Nephron (organoid): Measurements from ENCODE around the gene DRD1.
"Not testable (repeated sequence)": the region's sequence is repeated elsewhere in the genome, so short reads cannot be mapped to it uniquely, and the experiment has no call there.

Experiments
- H3K27ac Mint-ChIP-seq, 3 experiments: 2 replicates each; pipeline ENCODE4 v1.8.0; 2020; ENCODE audit warnings: mixed read lengths in 3 of 3, mild to moderate bottlenecking in 2 of 3, moderate library complexity in 1 of 3
- H3K27me3 Mint-ChIP-seq: 2 replicates; pipeline ENCODE4 v1.8.0; 2021; ENCODE audit warnings: low read depth, mild to moderate bottlenecking, moderate library complexity, mixed read lengths
- H3K36me3 Mint-ChIP-seq: 2 replicates; pipeline ENCODE4 v1.8.0; 2020; ENCODE audit warnings: low read depth, mixed read lengths
- H3K4me1 Mint-ChIP-seq: 2 replicates; pipeline ENCODE4 v1.8.0; 2020; ENCODE audit warnings: mixed read lengths
- H3K4me3 Mint-ChIP-seq, 3 experiments: 2 replicates each; pipeline ENCODE4 v1.8.0; 2020; ENCODE audit warnings: mild to moderate bottlenecking in 3 of 3, mixed read lengths in 3 of 3, moderate library complexity in 2 of 3
- H3K9me3 Mint-ChIP-seq: 2 replicates; pipeline ENCODE4 v1.8.0; 2020; ENCODE audit warnings: mixed read lengths
- TF ChIP-seq, protein P1 (sequence below), 3 experiments: fragments of 200-600 bp; sonication (generic); IDR thresholded peaks; one replicate each; pipeline ENCODE4 v1.5.0; 2021; ENCODE audit warnings: antibody characterized with exemption in 3 of 3; ENCODE audit not compliant: unreplicated experiment in 3 of 3

The DRD1 gene

DNA sequence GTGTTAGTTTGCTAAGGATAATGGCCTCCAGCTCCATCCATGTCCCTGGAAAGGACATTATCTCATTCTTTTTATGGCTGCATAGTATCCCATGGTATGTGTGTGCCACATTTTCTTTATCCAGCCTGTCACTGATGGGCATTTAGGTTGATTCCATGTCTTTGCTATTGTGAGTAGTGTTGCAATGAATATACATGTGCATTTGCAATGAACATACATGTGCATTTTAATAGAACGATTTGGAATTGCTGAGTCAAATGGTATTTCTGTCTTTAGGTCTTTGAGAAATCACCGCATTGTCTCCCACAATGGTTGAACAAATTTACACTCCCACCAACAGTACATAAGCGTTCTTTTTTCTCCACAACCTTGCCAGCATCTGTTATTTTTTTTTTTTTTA, 37.7 kb downstream of the DRD1 start:
- TF ChIP-seq, protein P1, sequence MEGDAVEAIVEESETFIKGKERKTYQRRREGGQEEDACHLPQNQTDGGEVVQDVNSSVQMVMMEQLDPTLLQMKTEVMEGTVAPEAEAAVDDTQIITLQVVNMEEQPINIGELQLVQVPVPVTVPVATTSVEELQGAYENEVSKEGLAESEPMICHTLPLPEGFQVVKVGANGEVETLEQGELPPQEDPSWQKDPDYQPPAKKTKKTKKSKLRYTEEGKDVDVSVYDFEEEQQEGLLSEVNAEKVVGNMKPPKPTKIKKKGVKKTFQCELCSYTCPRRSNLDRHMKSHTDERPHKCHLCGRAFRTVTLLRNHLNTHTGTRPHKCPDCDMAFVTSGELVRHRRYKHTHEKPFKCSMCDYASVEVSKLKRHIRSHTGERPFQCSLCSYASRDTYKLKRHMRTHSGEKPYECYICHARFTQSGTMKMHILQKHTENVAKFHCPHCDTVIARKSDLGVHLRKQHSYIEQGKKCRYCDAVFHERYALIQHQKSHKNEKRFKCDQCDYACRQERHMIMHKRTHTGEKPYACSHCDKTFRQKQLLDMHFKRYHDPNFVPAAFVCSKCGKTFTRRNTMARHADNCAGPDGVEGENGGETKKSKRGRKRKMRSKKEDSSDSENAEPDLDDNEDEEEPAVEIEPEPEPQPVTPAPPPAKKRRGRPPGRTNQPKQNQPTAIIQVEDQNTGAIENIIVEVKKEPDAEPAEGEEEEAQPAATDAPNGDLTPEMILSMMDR (IDR thresholded peaks at IDR 0.05; ENCODE audit: unreplicated experiment in 3 of 3), result no peak
- Mint-ChIP-seq H3K9me3 (peaks cover 6% of the 10 kb centered on the region), H3K27me3 (peaks cover 5% of the 10 kb centered on the region), H3K27ac (no peak overlapping the region), H3K4me3 (no peak overlapping the region), H3K36me3 (no peaks in the 10 kb centered on the region), H3K4me1 (no peaks in the 10 kb centered on the region)

DNA sequence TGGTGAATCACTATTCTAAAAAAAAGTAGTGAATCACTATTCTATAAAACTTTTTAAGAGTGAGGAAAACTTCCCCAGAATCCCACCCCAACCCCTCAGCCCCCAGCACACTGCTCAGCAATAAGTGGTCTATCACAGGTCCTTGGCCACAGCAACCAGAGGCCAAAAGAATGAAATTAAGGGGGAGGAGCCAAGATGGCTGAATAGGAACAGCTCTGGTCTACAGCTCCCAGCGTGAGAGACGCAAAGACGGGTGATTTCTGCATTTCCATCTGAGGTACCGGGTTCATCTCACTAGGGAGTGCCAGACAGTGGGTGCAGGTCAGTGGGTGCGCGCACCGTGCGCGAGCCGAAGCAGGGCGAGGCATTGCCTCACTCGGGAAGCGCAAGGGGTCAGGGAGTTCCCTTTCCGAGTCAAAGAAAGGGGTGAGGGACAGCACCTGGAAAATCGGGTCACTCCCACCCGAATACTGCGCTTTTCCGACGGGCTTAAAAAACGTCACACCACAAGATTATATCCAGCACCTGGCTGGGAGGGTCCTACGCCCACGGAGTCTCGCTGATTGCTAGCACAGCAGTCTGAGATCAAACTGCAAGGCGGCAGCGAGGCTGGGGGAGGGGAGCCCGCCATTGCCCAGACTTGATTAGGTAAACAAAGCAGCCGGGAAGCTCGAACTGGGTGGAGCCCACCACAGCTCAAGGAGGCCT, 46.2 kb downstream of the DRD1 start:
- H3K27ac Mint-ChIP-seq, H3K4me1 Mint-ChIP-seq, H3K9me3 Mint-ChIP-seq, H3K36me3 Mint-ChIP-seq: not testable (repeated sequence)
- peaks cover 28% of the 10 kb centered on the region for H3K27me3 Mint-ChIP-seq
- H3K4me3 Mint-ChIP-seq, result peak overlapping the region; percentile 71 to 80 (median 77)

DNA sequence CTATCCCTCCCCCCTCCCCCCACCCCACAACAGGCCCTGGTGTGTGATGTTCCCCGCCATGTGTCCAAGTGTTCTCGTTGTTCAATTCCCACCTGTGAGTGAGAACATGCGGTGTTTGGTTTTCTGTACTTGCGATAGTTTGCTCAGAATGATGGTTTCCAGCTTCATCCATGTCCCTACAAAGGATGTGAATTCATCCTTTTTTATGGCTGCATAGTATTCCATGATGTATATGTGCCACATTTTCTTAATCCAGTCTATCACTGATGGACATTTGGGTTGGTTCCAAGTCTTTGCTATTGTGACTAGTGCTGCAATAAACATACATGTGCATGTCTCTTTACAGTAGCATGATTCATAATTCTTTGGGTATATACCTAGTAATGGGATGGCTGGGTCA, 48.6 kb downstream of the DRD1 start:
- not testable (repeated sequence) for H3K4me3 Mint-ChIP-seq, H3K36me3 Mint-ChIP-seq, H3K9me3 Mint-ChIP-seq, H3K4me1 Mint-ChIP-seq, H3K27ac Mint-ChIP-seq
- H3K27me3 Mint-ChIP-seq, result peaks cover 28% of the 10 kb centered on the region

DNA sequence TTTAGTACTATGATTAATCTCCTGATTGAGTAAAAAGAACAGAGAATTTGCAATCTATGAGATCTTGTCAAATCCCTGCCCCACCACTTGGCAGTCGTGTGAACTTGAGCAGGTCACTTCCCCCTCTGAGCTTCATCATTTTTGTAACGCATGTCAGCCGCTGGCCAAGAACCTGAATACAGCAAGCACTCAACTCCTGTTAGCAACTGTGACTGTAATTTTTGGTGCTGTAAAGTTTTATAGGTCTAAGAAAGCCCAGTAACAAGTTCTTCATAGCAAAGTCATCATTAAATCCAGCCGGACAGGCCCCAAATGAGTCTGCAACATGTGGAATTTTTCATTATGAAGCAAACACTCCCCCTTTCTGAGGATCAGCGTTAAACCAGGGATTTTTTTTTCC, 49.4 kb downstream of the DRD1 start:
- Mint-ChIP-seq H3K9me3 (peaks cover 3% of the 10 kb centered on the region), H3K4me1 (no peaks in the 10 kb centered on the region), H3K27me3 (peaks cover 25% of the 10 kb centered on the region), H3K36me3 (no peaks in the 10 kb centered on the region), H3K4me3 (no peak overlapping the region), H3K27ac (no peak overlapping the region)
- TF ChIP-seq, protein P1 (IDR thresholded peaks at IDR 0.05; ENCODE audit: unreplicated experiment in 3 of 3), result no peak

DNA sequence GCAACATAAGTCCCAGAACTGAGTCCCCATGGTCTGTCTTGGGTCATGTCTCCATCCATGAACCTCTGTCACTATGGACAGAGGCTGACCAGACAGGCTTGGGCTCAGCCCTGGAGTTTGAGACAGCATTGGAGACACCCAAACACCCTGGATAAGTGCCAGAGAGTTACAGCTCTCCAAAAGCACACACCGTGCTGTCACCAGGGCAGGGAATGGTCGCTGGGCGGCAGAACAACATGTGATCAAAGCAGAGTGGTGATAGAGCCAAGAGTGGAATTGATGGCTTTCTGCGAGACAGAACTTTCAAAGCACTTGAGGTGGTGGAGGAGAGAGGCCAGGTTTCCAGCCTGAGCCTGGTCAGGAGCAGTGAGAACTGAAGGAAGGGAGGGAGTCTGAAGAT, 50.1 kb downstream of the DRD1 start:
- Mint-ChIP-seq H3K36me3 (no peaks in the 10 kb centered on the region), H3K4me1 (no peaks in the 10 kb centered on the region), H3K9me3 (peaks cover 3% of the 10 kb centered on the region), H3K27me3 (peaks cover 25% of the 10 kb centered on the region), H3K27ac (no peak overlapping the region), H3K4me3 (no peak overlapping the region)
- TF ChIP-seq, protein P1 (IDR thresholded peaks at IDR 0.05; ENCODE audit: unreplicated experiment in 3 of 3), result no peak

DNA sequence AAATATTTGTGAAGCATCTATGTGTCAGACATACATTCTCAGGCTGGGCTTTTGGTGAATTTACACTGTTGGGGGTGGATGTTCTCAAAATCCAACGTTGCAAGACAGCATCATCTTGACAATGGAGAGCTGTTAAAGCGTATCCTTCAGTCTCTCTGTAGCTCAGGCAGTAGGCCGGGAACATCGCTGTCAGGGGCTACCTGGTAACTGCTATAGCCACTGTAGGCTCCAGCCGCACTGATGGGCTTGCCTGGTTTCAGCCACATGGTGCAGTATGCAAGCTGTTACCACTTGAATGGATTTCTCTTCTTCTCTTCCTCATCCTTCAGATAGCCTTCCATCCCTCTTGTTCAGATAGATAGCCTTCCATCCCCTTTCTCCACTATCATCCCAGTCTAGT, 51.7 kb downstream of the DRD1 start:
- Mint-ChIP-seq H3K4me1 (no peaks in the 10 kb centered on the region), H3K9me3 (peaks cover 3% of the 10 kb centered on the region), H3K4me3 (no peak overlapping the region), H3K36me3 (no peaks in the 10 kb centered on the region), H3K27me3 (peaks cover 29% of the 10 kb centered on the region), H3K27ac (no peak overlapping the region)
- TF ChIP-seq, protein P1 (IDR thresholded peaks at IDR 0.05; ENCODE audit: unreplicated experiment in 3 of 3), result no peak

DNA sequence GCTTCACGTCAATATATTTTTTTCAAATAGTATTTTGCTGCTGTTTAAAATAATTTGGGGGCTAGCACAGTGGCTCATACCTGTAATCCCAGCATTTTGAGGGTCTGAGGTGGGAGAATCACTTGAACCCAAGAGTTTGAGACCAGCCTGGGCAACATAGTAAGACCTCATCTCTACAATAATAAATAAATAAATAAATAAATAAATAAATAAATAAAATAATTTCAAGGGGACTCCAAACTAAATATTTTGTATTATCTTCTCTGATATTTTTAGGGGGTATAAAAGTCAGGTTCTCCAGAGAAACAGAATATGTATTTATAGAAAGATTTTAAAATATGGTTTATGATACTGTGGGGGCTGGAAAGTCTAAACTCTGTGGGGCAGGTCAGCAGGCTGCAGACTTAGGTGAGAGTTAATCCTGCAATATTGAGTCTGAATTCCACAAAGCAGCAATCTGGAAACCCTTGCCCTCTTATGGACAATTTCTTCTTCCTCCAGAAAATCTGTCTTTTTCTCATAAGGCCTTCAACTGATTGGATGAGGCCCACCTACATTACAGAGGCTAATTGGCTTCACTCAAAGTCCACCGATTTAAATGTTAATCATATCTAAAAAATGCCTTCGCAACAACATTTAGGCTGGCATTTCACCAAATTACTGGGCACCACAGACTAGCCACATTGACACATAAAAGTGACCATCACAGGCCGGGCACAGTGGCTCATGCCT, 53.5 kb downstream of the DRD1 start:
- TF ChIP-seq, protein P1 (IDR thresholded peaks at IDR 0.05; ENCODE audit: unreplicated experiment in 3 of 3), result no peak
- Mint-ChIP-seq H3K27ac (no peak overlapping the region), H3K9me3 (no peaks in the 10 kb centered on the region), H3K4me3 (no peak overlapping the region), H3K4me1 (no peaks in the 10 kb centered on the region), H3K27me3 (peaks cover 34% of the 10 kb centered on the region), H3K36me3 (no peaks in the 10 kb centered on the region)
